Body of pancreas (tissue), 4 donors: Measurements from ENCODE around the gene DCDC2C. TPM values are rescaled to one million over a fixed set of nuclear protein-coding genes. Genes with fewer than 3 reads are reported as not detected.

Experiments used
- ATAC-seq: fragments of 150-250 bp; one replicate; pipeline ENCODE4 v1.9.1; 2016
- DNase-seq, 4 donors: peaks; one replicate each; pipeline ENCODE4 v3.0.0-alpha.2; 2019
- H3K27ac ChIP-seq, 4 donors: fragments of 200-600 bp; sonication (generic); 1 replicate in 3 of 4; 2 replicates in 1 of 4; pipeline versions ENCODE4 v1.5.1 to v1.6.1; 2016 to 2019; ENCODE audit warnings: mild to moderate bottlenecking in 1 of 4, mixed read lengths in 1 of 4, moderate library complexity in 1 of 4
- H3K27me3 ChIP-seq, 2 donors: fragments of 200-600 bp; sonication (generic); one replicate each; pipeline ENCODE4 v1.6.0; 2016; ENCODE audit warnings: mild to moderate bottlenecking in 1 of 2
- H3K36me3 ChIP-seq, 2 donors: fragments of 200-600 bp; sonication (generic); replicated peaks in 1 of 2; 2 replicates each; pipeline ENCODE4 v1.5.1; 2016; ENCODE audit warnings: low read depth in 2 of 2; ENCODE audit not compliant: insufficient read depth in 1 of 2
- H3K4me1 ChIP-seq: fragments of 200-600 bp; sonication (generic); one replicate; pipeline ENCODE4 v1.6.0; 2016
- H3K4me3 ChIP-seq, 2 donors: fragments of 200-600 bp; sonication (generic); 1 replicate in 1 of 2; 2 replicates in 1 of 2; pipeline ENCODE4 v1.5.1; 2016 to 2019
- H3K9me3 ChIP-seq, 3 donors: fragments of 200-600 bp; sonication (generic); 1 replicate in 2 of 3; 2 replicates in 1 of 3; pipeline ENCODE4 v1.5.1; 2016
- POLR2A ChIP-seq, 3 donors: fragments of 450-650 bp; IDR thresholded peaks; one replicate each; pipeline ENCODE4 v1.6.1; 2016; ENCODE audit warnings: antibody characterized with exemption in 3 of 3, mild to moderate bottlenecking in 2 of 3
- WGBS, 2 donors: methylation state at CpG; one replicate each; pipeline ENCODE4 v1.1.5; 2017; 5-methylcytosine and 5-hydroxymethylcytosine counted together
- intact Hi-C: fragments of 100-400 bp; cut with DNase I; formaldehyde crosslinking; loops from one replicate; pipeline ENCODE4 v1.15.1; 2023
- total RNA-seq, 2 donors: library from RNA; depleted of rRNA; stranded (reverse); fragments of >200 nt; gene quantifications; one replicate each; pipeline ENCODE4 v1.1.0, GENCODE V29; 2016
- TF ChIP-seq, protein P1 (sequence below), 7 experiments: fragments of 450-650 bp in 4 of 7; fragments of 200-600 bp in 3 of 7; sonication (generic) in 3 of 7; IDR thresholded peaks; one replicate each; pipeline ENCODE4 v1.5.1; 2016 to 2019; ENCODE audit warnings: antibody characterized with exemption in 7 of 7

The DCDC2C gene
- total RNA-seq, 2 donors from 2014 or later = not detected

DNA sequence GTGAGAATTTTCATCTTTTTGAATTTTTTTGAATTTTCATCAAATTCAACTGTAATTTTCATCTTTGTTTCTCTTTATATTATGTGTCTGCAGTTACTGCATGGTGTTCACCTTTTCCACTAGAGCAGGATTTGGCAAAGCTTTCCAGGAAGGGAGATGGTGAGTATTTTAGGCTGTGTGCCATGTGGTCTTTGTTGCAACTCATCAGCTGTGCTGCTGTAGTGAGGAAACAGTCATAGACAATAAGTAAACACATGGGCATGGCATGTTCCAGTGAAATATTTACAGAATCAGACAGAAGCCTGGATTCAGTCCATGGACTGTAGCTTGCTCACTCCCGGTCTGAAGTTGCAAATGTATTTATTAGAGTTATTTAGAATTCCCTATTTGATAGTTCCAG, 120.4 kb downstream of the DCDC2C start:
- DNase-seq (no peak), ATAC-seq (no peak)
- 6 to 14% methylated on average over 1 of the region's 1 CpG for WGBS, 2 donors
- Histone ChIP-seq H3K9me3 (no peaks in the 10 kb centered on the region), H3K4me3 (no peak overlapping the region), H3K27me3 (no peaks in the 10 kb centered on the region), H3K36me3 (no peaks in the 10 kb centered on the region), H3K27ac (no peak overlapping the region), H3K4me1 (no peaks in the 10 kb centered on the region)
- intact Hi-C loops = no loop called here
- no peak for TF ChIP-seq POLR2A (IDR thresholded peaks at IDR 0.05)
- TF ChIP-seq, protein P1, sequence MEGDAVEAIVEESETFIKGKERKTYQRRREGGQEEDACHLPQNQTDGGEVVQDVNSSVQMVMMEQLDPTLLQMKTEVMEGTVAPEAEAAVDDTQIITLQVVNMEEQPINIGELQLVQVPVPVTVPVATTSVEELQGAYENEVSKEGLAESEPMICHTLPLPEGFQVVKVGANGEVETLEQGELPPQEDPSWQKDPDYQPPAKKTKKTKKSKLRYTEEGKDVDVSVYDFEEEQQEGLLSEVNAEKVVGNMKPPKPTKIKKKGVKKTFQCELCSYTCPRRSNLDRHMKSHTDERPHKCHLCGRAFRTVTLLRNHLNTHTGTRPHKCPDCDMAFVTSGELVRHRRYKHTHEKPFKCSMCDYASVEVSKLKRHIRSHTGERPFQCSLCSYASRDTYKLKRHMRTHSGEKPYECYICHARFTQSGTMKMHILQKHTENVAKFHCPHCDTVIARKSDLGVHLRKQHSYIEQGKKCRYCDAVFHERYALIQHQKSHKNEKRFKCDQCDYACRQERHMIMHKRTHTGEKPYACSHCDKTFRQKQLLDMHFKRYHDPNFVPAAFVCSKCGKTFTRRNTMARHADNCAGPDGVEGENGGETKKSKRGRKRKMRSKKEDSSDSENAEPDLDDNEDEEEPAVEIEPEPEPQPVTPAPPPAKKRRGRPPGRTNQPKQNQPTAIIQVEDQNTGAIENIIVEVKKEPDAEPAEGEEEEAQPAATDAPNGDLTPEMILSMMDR (IDR thresholded peaks at IDR 0.05) = no peak

GRCh38 chr2:3827673-3828575, 124.5 kb downstream of the DCDC2C start:
- 43 to 58% methylated on average over 6 of the region's 6 CpGs for WGBS, 2 donors
- Histone ChIP-seq H3K27me3 (no peaks in the 10 kb centered on the region), H3K4me3 (no peak overlapping the region), H3K36me3 (no peaks in the 10 kb centered on the region), H3K9me3 (no peaks in the 10 kb centered on the region), H3K4me1 (no peaks in the 10 kb centered on the region), H3K27ac (no peak overlapping the region)
- no peak for ATAC-seq
- intact Hi-C loops = no loop called here
- no peak for TF ChIP-seq POLR2A (IDR thresholded peaks at IDR 0.05)
- TF ChIP-seq, protein P1 (IDR thresholded peaks at IDR 0.05) = peak in 6 of 7 experiments; percentile 32 to 58 (median 36)
- DNase-seq = peak; percentile 6 to 30 (median 18)

DNA sequence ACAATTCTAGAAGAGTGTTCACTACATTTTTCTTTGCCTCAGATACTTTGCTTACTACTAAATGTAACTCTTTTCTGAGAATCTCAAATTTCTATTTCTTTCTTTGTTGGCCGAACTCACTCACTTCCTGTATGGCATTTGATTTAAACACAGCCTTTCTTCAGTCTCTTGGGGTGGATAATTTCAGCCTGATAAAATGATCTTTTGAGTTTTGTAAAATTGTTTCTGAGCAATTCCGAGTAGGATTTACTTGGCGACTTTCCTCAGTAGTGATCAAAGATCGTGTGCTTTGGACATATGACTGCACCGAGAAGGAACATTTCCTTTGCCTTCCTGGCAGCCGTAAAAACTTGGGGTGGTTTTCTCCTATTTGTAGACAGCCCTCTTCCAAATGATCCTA, 127.4 kb downstream of the DCDC2C start:
- Histone ChIP-seq H3K27me3 (no peaks in the 10 kb centered on the region), H3K27ac (no peak overlapping the region), H3K36me3 (no peaks in the 10 kb centered on the region), H3K4me3 (no peak overlapping the region), H3K4me1 (no peaks in the 10 kb centered on the region), H3K9me3 (no peaks in the 10 kb centered on the region)
- intact Hi-C loops = no loop called here
- TF ChIP-seq POLR2A (IDR thresholded peaks at IDR 0.05) = no peak
- TF ChIP-seq, protein P1 (IDR thresholded peaks at IDR 0.05) = no peak
- whole genome bisulfite sequencing, 2 donors = 52 to 73% methylated on average over 5 to 6 of the region's 6 CpGs
- ATAC-seq (no peak), DNase-seq (no peak)

DNA sequence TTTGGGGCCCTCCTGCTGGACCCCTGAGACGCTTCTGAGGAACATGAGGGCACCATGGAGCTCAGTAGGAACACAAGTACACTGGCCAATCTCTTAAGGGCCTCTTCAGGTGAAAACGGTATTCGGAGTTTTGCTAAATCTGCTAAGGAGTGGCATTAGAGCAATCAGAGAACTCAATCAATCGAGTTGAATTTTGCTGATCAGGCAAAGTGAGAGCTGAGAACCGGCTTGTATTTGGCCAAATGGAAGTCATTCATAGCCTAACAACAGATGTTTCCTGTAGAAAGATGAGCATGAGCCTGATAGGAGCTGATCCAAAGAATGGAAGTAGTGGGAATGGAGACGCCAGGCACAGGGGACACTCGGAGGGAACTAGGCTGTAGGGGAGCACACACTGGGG, 133.7 kb downstream of the DCDC2C start:
- no peaks in the 10 kb centered on the region for H3K36me3 ChIP-seq
- no peak for TF ChIP-seq POLR2A (IDR thresholded peaks at IDR 0.05)
- TF ChIP-seq, protein P1 (IDR thresholded peaks at IDR 0.05) = no peak
- no peak overlapping the region for H3K4me3 ChIP-seq
- H3K9me3 ChIP-seq = no peaks in the 10 kb centered on the region
- H3K27me3 ChIP-seq = no peaks in the 10 kb centered on the region
- no peaks in the 10 kb centered on the region for H3K4me1 ChIP-seq
- H3K27ac ChIP-seq = no peak overlapping the region
- intact Hi-C loops = no loop called here
- DNase-seq (no peak), ATAC-seq (no peak)
- WGBS, 2 donors = 76 to 80% methylated on average over 7 of the region's 7 CpGs

DNA sequence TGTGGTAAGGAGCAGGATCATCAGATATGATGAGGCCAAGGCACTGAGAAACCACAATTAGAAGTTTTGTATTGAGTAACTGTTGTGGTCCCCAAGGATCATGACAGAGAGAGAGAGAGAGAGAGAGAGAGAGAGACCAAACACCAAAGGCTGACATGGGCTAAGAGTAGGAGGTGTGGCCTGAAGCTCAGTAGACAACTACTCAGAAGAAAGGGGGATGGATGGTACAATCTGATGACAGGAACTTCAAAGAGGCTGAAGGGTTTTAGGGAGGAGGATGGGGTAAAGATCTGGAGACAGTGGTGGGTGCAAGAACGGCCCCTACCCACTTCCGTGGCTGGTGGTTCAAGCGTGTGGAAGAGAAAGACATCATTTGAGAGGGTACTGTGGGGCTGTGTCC, 135.0 kb downstream of the DCDC2C start:
- intact Hi-C loops = no loop called here
- H3K27ac ChIP-seq = no peak overlapping the region
- H3K36me3 ChIP-seq = no peaks in the 10 kb centered on the region
- TF ChIP-seq, protein P1 (IDR thresholded peaks at IDR 0.05) = no peak
- no peak for TF ChIP-seq POLR2A (IDR thresholded peaks at IDR 0.05)
- no peaks in the 10 kb centered on the region for H3K4me1 ChIP-seq
- H3K27me3 ChIP-seq = no peaks in the 10 kb centered on the region
- DNase-seq (no peak), ATAC-seq (no peak)
- WGBS, 2 donors = 65 to 80% methylated on average over 3 of the region's 3 CpGs
- H3K9me3 ChIP-seq = no peaks in the 10 kb centered on the region
- H3K4me3 ChIP-seq = no peak overlapping the region
